GM18858 (cell line): ENCODE measurements around the gene GFOD1.
"Not testable (repeated sequence)": the region's sequence is repeated elsewhere in the genome, so short reads cannot be mapped to it uniquely, and the experiment has no call there.

Experiments used
- ATAC-seq: cut with Tn5 transposase; IDR thresholded peaks from one replicate; pipeline ENCODE4 v1.9.1; 2021; ENCODE audit not compliant: unreplicated experiment

Gene GFOD1

DNA sequence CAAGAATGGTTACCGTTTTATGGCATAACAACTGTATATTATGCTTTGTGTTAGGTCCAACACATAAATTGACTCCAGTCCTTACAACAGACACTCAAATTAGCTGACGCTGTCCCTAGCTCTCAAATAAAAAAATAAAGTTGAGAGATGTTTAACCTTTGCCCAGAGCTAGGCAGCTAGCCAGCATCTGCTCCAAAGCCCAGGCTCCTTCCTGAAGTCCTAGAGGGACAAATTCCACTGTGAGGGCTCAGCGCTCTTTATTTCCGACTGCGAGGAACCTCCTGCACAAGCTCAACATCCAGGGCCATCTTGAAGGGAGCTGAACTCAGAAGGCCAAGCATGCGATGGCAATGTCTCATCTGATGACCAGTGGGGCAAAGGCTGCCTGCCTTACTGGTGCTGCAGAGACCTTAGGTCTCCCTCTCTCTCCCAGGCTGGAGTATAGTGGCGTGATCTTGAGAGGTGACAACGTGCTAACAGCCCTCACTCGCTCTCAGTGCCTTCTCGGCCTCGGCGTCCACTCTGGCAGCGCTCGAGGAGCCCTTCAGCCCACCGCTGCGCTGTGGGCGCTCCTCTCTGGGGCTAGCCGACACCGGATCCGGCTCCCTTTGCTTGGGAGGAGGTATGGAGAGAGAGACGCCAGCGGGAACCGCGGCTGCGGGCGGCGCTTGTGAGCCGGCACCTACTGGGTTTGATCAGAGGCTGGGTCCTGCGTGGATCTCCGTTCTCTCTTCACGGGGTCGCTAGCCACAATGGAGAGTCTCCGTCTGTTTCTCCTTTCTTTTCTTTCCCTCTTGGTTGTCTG lies 24.7 kb upstream of the GFOD1 start:
- ATAC-seq, result no peak

DNA sequence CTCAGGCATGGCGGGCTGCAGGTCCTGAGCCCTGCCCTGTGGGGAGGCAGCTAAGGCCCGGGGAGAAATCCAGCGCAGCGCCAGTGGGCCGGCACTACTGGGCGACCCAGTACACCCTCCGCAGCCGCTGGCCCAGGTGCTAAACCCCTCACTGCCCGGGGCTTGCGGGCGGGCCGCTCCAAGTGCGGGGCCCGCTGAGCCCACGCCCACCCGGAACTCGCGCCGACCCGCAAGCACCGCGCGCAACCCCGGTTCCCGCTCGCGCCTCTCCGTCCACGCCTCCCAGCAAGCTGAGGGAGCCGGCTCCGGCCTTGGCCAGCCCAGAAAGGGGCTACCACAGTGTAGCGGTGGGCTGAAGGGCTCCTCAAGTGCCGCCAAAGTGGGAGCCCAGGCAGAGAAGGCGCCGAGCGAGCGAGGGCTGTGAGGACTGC lies 23.8 kb upstream of the GFOD1 start:
- not testable (repeated sequence) for ATAC-seq

DNA sequence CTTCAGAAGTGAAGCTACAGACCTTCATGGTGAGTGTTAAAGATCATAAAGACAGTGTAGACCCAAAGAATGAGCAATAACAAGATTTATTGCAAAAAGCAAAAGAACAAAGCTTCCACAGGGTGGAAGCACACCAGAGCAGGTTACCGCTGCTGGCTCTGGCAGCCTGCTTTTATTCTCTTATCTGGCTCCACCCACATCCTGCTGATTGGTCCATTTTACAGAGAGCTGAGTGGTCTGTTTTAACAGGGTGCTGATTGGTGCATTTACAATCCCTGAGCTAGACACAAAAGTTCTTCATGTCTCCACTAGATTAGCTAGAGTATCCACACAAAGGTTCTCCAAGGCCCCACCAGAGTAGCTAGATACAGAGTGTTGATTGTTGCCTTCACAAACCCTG lies 23.0 kb upstream of the GFOD1 start:
- ATAC-seq, result not testable (repeated sequence)

DNA sequence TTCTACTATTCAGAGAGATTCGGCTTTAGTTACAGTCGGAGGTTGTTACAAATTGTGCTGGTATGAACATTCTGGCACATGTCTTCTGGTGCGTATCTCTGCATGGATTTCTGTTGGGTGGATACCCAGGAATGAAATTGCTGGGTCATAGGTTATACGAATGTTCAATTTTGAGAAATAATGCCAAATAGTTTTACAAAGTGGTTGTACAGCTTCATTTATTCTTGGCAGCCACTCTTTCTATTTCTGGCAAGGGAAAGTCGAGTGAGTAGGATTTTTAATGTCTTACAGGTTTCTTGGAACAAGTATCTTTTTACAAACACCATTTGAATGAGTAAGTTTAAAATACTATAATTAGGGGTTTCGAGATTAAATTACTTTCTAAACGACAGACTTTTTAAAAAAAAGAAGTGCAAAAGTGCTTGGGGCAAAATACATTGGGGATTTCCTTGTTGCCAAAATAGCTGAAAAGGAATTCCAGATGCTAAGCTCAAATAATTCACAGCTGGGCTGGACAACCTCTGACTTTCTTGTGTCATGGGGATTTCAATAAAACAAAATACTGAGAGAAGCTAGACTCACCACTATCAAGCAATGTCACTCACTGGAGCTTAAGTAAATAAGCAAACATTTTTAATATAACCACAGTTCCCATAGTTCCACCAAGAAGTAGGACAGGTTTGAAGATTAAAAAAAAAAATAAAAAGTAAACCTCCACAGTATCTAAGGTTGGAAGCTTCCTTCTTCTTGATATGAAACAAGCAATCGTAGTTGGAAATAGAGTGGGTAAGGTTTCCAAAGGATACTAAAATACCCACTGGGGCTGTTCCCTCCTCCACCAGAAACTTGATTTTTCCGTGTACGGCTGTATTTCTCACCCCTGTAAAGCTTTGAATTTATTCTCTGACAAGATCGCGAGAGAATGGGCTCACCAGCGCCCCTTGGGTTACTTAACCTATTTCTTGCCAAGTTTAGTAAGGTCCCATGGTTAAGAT lies 21.6 kb upstream of the GFOD1 start:
- no peak for ATAC-seq

DNA sequence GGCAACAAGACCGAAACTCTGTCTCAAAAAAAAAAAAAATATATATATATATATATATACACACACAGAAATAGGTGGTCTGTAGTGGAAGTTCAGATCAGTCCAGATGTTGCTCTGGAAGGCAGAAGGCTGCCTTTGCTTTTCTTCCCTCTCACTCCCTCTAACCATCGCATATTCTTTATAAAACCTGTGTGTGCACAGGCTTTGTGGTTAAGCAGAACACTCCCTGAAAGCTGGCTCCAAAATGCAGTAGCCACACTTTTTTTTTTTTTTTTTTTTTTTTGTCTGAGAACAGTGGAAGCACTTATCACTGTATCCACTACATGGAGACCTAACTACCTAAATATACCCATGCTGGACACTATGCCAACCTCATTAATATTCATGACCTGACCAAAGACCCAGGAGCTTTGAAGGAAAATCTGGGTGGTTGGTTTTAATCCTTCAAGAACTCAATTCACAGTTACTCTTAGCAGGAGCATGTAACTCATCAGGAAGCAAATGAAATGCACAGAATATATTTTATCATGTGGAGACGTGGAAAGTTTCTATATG lies 20.0 kb upstream of the GFOD1 start:
- no peak for ATAC-seq

DNA sequence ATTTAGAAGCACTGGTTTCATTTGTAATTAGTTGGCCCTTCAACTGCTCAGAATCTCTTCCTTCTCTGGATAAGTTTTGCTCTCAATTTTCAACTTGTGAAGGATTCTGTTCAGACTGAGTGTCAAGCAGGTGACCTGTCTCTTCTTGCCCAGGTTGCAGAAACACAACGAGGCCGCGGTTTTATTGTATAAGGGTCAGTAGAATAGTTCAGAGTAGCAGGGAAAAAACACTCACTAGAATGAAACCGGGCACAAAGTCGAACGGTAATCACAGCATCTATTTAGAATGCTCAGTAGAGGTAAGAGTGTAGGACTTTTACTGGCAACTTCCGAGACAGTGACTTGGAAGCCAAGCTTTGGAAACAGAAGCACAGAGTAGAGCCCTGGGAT lies 17.9 kb upstream of the GFOD1 start:
- no peak for ATAC-seq

DNA sequence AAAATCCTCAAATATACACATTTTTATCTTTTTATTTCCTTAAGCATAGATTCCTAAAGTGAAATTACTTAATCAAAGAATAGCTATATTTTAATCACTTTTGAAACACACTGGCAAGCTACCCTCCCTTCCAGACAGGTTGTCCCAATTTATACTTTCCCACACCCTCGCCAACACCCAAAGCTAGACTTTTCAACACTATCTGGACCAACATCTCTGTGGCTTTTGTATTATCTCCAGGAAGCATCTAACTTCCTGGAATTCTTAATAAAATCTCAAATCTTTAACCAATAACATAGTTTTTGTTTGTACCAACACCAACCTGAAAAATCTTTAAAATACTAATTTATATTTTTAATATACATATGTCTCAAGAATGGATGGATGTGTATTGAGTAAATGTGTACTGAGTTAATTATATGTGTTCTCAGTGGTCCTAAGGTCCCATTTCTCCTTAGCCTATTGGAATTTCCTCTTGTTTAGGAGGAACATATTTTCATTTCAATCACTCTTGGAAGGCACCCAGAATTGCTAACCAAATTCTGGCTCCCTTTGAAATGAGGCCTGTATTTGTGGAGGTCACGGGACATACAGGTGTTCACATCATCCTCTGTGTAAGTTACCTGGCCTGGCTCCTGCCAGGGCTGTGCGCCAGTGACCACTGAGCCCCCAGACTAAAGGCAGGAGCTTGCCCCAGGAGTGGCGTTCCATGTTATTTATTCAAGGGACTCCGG lies 17.4 kb upstream of the GFOD1 start:
- no peak for ATAC-seq

DNA sequence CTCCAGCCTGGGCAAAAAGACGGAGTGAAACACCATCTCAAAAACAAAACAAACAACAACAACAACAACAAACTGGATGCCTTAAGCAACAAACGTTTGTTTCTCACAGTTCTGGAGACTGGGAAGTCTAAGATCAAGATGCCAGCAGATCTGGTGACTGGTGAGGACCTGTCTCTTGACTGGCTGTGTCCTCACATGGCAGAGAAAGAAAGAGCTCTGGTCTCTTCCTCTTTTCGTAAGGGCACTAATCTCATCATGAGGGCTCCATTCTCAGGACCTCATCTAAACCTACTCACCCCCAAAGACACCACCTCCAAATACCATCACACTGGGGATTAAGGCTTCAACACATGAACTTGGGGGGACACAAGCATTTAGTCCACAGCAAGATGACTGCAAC lies 13.5 kb upstream of the GFOD1 start:
- ATAC-seq, result no peak

DNA sequence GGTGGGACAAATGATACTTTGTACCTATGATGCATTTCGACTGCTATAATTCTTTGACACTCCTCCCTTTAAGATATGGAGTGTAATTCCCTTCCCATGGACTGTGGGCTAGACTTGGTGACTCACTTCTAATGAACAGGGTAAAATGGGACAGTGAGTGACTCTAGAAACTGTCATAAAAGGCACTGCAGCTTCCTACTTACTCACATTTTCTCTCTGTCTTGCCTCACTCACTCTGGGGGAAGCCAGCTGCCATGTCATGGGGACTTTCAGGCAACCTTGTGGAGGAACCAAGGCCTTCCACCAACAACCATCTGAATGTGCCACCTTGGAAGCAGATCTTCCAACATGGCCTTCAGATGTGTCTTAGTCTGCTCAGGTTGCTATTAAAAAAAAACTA lies 12.9 kb upstream of the GFOD1 start:
- ATAC-seq, result no peak

DNA sequence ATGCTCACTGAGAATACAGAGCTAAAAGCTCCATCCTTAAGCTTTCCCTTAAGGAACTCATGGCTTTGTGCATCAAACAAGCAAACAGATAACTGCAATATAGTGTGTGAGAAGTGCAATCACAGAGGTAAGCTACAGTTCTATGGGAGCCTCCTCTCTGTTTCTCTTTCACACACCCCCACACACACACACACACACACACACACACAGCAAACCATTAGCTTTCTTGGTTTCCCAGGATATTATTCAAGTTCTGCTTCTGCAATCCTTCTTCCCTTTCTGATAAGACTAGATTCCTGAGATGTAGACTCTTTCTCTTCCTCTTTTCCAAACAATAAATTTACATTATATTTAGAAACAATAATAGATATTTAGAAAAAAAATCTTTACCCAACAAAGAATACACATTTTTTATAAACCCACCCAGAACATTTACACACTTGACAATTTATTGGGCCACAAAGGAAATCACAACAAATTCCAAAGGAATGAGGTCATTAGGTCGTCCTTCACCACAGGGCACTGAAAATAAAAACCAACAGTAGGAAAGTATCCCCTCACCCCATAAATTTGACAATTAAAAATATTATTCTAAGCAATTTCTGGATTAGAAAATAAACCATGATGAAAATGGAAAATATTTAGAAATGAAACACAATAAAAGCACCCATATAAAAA lies 9.3 kb upstream of the GFOD1 start:
- ATAC-seq, result no peak

DNA sequence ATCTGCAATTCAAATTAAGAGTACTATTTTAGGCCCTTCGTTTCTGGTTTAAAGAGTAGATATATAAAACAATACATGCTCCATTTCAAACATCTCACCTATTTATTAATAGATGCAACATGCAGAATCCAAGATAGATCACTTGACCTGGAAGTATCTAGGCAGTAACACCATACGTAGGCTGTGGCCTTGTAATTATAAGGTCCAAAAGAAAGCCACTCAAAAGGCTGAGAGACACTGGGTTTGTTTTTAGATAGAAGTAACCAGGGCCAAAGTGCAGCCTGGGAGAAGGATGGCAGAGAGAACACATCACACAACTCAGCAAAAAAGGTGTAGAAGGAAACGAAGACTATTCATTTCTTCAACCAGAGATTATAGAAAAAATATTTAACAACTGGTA lies 8.4 kb upstream of the GFOD1 start:
- ATAC-seq, result no peak

DNA sequence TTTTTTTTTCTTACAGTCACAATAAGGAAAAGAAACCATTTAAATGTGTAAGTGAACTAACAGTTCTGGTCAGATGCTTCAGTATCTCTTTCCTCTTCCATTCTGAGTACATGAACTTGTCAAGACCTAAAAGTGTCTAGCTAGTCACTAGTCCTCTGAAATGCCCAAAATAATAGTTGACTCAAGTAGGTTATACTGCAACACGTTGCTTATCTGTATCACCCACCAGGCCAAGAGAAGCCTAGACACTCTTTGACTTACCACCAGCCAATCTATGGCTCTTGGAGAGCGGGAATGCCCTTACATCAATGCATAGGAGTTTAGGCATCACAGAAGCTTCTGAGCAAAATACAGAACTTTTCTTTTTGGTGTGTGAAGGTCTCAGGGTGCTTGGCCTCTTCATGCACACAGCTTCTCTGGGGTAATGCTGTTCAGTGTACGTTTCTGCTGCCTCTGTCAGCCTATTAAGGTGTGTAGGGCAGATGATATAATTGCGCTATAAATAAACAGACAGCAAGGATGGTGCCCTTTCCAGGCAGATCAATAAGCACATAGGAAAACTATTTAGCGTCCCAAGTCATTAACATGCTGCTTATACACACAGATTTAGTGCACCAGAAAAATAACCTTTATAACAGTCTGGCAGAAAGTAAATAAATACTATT lies 7.8 kb upstream of the GFOD1 start:
- no peak for ATAC-seq

DNA sequence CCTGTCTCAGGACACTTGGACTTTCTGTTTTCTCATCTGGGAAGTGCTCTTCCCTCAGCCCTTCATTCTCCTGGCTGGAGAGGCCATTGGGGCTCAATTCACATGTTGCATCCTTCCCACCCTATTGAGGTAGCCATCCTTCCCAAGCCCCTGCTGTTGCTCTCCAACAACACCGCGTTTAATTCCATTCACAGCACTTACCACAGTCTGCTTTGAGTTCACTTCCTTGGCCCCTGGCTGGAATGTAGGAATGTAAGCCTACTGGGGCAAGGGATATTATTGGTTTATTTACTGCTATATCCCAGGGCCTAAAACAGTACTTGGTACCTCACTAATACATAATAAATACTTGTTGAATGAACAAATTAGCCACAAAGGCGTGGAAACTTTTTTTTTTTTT lies 6.7 kb upstream of the GFOD1 start:
- ATAC-seq, result no peak

DNA sequence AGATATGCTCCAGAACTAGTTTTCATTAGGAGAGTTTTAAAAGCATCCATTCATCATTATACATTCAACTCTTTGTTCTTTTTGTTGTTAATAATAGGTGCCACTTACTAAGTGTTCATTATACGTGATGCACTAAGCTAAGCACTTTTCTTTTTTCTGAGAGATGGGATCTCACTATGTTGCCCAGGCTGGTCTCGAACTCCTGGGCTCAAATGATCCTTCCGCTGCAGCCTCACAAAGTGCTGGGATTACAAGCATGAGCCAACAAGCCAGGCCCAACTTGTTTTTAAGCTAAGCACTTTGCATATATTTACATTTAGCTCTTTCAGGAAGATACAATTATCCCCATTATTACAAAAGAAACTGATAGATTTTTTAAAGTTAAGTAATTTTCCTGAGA lies 5.7 kb upstream of the GFOD1 start:
- ATAC-seq, result no peak

DNA sequence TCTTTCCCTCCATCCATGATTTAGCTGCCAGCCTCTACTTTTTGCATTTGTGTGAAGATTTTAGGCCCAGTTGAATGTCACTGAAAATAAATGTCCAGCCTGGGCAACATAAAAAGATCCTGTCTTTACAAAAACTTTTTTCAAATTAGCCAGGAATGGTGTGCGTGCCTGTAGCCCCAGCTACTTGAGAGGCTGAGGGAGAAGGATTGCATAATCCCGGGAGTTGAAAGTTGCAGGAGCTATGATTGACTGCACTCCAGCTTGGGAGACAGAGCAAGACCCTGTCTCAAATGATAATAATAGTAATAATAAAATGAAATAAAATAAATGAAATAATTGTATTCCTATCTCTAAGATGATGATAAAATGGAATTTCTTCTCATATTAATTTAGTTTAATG lies 5.0 kb upstream of the GFOD1 start:
- ATAC-seq, result no peak

DNA sequence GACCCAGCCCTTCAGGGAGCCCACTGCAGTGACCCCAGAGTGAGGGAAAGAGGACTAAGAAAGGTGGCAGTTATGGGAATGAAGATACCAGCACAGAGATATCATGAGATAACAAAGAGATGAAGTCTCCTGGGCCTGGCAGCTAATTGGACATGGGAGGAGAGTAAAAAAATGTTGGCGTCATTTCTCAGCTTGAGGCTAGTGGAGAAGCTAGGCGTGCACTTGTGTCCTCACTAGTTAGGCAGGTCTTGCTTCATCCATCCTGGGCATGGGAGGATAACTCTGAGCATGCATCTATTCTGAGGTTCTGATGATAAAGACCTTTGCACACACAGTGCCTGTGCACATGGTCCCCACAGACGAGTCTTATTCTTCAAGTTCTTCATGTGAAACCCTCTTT lies 4.1 kb upstream of the GFOD1 start:
- ATAC-seq, result no peak

DNA sequence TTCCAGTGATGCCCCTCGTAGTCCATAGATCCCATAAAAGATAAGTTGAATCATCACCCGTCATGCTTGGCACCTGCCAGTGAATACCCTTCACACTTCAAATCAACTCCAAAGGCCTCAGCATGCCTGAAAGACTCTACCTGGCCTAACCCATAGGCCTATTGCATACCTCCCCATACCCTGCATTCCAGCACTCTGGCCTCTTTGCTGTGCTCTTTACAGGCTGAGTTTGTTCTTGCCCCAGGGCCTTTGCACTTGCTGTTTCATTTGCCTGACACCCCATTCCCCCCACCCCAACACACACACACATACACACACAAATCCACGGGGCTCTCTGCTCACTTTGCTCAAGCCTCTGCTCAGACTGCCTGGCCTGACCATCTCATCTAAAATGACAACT lies 3.0 kb upstream of the GFOD1 start:
- ATAC-seq, result no peak

DNA sequence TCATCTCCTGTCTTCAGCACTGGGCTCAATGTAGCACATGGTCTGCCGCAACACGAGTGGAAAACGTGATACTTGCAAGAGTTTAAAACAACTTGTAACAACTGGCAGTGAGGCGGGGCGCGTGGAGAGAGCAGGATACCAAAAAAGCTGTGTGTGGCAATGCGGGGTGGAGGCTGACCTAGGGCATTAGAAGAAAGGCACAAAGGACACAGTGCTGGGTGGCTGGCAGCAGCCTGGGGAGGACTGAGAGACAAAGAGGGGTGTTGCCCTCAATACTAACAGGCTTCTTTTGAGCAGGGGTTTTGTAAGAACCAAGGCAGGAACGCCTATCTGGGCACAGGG lies 1.5 kb upstream of the GFOD1 start:
- ATAC-seq, result no peak

DNA sequence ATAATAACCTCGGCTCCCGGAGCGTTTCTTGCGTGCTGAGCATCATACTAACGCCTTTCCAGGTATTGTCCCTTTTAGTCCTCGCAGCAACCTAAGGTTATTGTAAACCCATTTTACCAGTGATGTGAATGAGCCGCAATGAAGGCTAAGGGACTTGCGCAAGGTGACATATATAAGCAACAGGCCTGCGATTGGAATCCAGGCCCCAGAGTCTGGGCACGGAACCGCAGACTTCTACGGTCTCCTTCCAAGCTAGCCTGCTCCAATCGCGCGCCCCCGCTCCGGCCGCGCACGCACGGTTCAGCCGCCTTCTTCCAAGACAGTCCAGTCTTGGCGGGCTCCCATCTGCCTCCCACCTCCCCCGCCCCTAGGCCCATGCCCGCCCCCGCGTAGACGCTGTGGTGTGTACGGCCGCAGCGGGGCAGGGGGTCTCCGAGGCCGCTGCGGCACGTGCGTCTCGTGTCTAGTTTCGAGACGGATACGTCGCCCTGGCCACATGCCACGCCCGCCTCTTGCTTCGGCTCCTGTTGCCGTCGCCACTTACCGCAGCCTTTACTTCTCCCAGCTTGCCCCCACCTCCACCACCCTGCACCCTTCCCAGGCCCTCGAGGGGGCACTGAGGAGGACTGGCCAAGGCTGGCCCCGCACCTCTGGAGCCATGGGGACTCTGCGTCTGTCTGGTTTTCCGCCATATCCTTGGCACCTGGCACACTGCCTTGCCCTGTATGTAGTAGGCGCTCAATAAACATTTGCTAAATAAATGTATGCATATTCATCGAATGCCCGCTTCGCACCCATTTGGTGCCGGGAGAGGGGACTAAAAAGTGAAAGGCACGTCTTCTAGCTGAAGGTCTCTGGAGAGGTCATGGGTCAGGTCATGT lies 855 bp upstream of the GFOD1 start:
- ATAC-seq, result no peak
